SK-N-SH (cell line): ENCODE data around the gene MEIS1. TPM values are rescaled to one million over a fixed set of nuclear protein-coding genes. Genes with fewer than 3 reads are reported as not detected.
A peak's percentile ranks its signal among the peaks of the same experiment; 100 is the strongest.

Experiments
- CTCF ChIA-PET: fragments of 300-600, 350-600 bp; formaldehyde crosslinking; extraction: SDS; loops from one replicate; lab custom pipeline; 2021; lab: Yijun Ruan, JAX
- POLR2A ChIA-PET: fragments of 350-600 bp; sonication (Branson Sonifier 250); formaldehyde crosslinking; extraction: SDS; loops from one replicate; lab custom pipeline; 2020; ENCODE audit warnings: antibody characterized with exemption, inconsistent platforms; lab: Yijun Ruan, JAX
- DNase-seq: peaks from one replicate; pipeline ENCODE4 v3.0.0; 2012
- H2AFZ ChIP-seq: fragments of 200-600 bp; sonication (generic); 2 replicates; pipeline ENCODE4 v1.8.1; 2016; ENCODE audit warnings: antibody characterized with exemption, mild to moderate bottlenecking, low read depth
- H3F3A ChIP-seq: fragments of 200-600 bp; sonication (generic); replicated peaks from 2 replicates; pipeline ENCODE3; 2016; ENCODE audit warnings: antibody characterized with exemption, mild to moderate bottlenecking; ENCODE audit not compliant: insufficient read depth
- H3K27ac ChIP-seq, 2 experiments: fragments of 200-500 bp in 1 of 2; fragments of 200-600 bp in 1 of 2; sonication (Bioruptor generic) in 1 of 2; sonication (generic), shearing (Covaris generic) in 1 of 2; 2 replicates each; pipeline versions ENCODE4 v1.5.1 to v1.6.1; 2014 to 2016; ENCODE audit warnings: low read depth in 2 of 2, inconsistent platforms in 1 of 2, low read length in 1 of 2, mild to moderate bottlenecking in 1 of 2, mixed read lengths in 1 of 2
- H3K27me3 ChIP-seq: fragments of 200-600 bp; sonication (generic), shearing (Covaris generic); 2 replicates; pipeline ENCODE4 v1.6.1; 2016; ENCODE audit warnings: mixed run types; ENCODE audit not compliant: insufficient read depth
- H3K36me3 ChIP-seq, 2 experiments: fragments of 200-500 bp in 1 of 2; fragments of 200-600 bp in 1 of 2; sonication (Bioruptor generic) in 1 of 2; sonication (generic) in 1 of 2; replicated peaks in 1 of 2; 2 replicates each; pipeline versions ENCODE3 to v1.5.1; 2014 to 2016; ENCODE audit warnings: low read length in 1 of 2, mild to moderate bottlenecking in 1 of 2; ENCODE audit not compliant: insufficient read depth in 2 of 2, control insufficient read depth in 1 of 2
- H3K4me1 ChIP-seq, 2 experiments: fragments of 200-500 bp in 1 of 2; fragments of 200-600 bp in 1 of 2; sonication (Bioruptor generic) in 1 of 2; sonication (generic), shearing (Covaris generic) in 1 of 2; 2 replicates each; pipeline versions ENCODE4 v1.5.1 to v1.6.1; 2014 to 2016; ENCODE audit warnings: low read depth in 1 of 2, low read length in 1 of 2, mixed run types in 1 of 2; ENCODE audit not compliant: insufficient read depth in 2 of 2, control insufficient read depth in 1 of 2
- H3K4me2 ChIP-seq: fragments of 200-600 bp; sonication (generic), shearing (Covaris generic); 2 replicates; pipeline ENCODE4 v1.6.1; 2017; ENCODE audit warnings: mixed run types
- H3K4me3 ChIP-seq, 2 experiments: fragments of 200-500 bp in 1 of 2; fragments of 200-600 bp in 1 of 2; sonication (Bioruptor generic) in 1 of 2; sonication (generic), shearing (Covaris generic) in 1 of 2; 2 replicates each; pipeline versions ENCODE4 v1.5.1 to v1.8.1; 2014 to 2016; ENCODE audit warnings: low read depth in 2 of 2, inconsistent platforms in 1 of 2, low read length in 1 of 2, mild to moderate bottlenecking in 1 of 2, mixed read lengths in 1 of 2, moderate library complexity in 1 of 2
- H3K79me2 ChIP-seq: fragments of 200-600 bp; sonication (generic); 2 replicates; pipeline ENCODE4 v1.8.1; 2017; ENCODE audit warnings: mild to moderate bottlenecking; ENCODE audit not compliant: insufficient read depth
- H3K9ac ChIP-seq: fragments of 200-600 bp; sonication (generic); 2 replicates; pipeline ENCODE4 v1.6.1; 2017; ENCODE audit warnings: mixed run types
- H3K9me2 ChIP-seq: fragments of 200-600 bp; sonication (generic); 2 replicates; pipeline ENCODE4 v1.6.1; 2017; ENCODE audit warnings: mixed run types
- H3K9me3 ChIP-seq: fragments of 200-600 bp; sonication (generic); 2 replicates; pipeline ENCODE4 v1.6.1; 2017; ENCODE audit warnings: mixed run types, mild to moderate bottlenecking, moderate library complexity
- H4K20me1 ChIP-seq: fragments of 200-600 bp; sonication (generic); 2 replicates; pipeline ENCODE4 v1.6.1; 2017; ENCODE audit warnings: mild to moderate bottlenecking, mixed run types; ENCODE audit not compliant: insufficient read depth
- ELF1 ChIP-seq: IDR thresholded peaks from 2 replicates; pipeline ENCODE4 v1.4.0; 2012
- FOSL2 ChIP-seq: IDR thresholded peaks from 2 replicates; pipeline ENCODE4 v1.4.0; 2012; ENCODE audit warnings: low read depth, mild to moderate bottlenecking, moderate library complexity, borderline replicate concordance
- FOXJ3 ChIP-seq: sonication (generic); formaldehyde crosslinking; IDR thresholded peaks from 2 replicates; pipeline ENCODE4 v1.5.1; 2020; ENCODE audit warnings: mild to moderate bottlenecking, missing genetic modification reagents
- FOXM1 ChIP-seq: IDR thresholded peaks from 2 replicates; pipeline ENCODE4 v1.4.0; 2012; ENCODE audit warnings: low read depth, mild to moderate bottlenecking
- GABPA ChIP-seq: IDR thresholded peaks from 2 replicates; pipeline ENCODE4 v1.4.0; 2012; ENCODE audit warnings: low read depth, mild to moderate bottlenecking
- JUND ChIP-seq: IDR thresholded peaks from 2 replicates; pipeline ENCODE4 v1.4.0; 2012
- MEF2A ChIP-seq: IDR thresholded peaks from 2 replicates; pipeline ENCODE4 v1.4.0; 2012; ENCODE audit warnings: low read depth, borderline replicate concordance
- MXI1 ChIP-seq: IDR thresholded peaks from 2 replicates; pipeline ENCODE4 v1.6.1; 2012; ENCODE audit warnings: mild to moderate bottlenecking, low read depth, low read length, improper control_type of control experiment
- NFIC ChIP-seq: IDR thresholded peaks from 2 replicates; pipeline ENCODE4 v1.4.0; 2012; ENCODE audit warnings: borderline replicate concordance
- NRF1 ChIP-seq: IDR thresholded peaks from 2 replicates; pipeline ENCODE4 v1.6.1; 2012; ENCODE audit warnings: low read depth, mild to moderate bottlenecking, low read length
- RCOR1 ChIP-seq: fragments of 150-350 bp; IDR thresholded peaks from 2 replicates; pipeline ENCODE4 v1.6.1; 2017; ENCODE audit warnings: antibody characterized with exemption, low read length
- RFX5 ChIP-seq: IDR thresholded peaks from 2 replicates; pipeline ENCODE4 v1.6.1; 2012; ENCODE audit warnings: mild to moderate bottlenecking, improper control_type of control experiment, low read length
- TAF1 ChIP-seq: IDR thresholded peaks from 2 replicates; pipeline ENCODE4 v1.6.1; 2012; ENCODE audit warnings: low read depth, mild to moderate bottlenecking, low read length, moderate library complexity, borderline replicate concordance
- TEAD4 ChIP-seq: IDR thresholded peaks from 2 replicates; pipeline ENCODE4 v1.4.0; 2012; ENCODE audit warnings: mild to moderate bottlenecking, borderline replicate concordance; ENCODE audit not compliant: insufficient read depth
- YY1 ChIP-seq: IDR thresholded peaks from 2 replicates; pipeline ENCODE4 v1.4.0; 2012; ENCODE audit warnings: low read depth, mild to moderate bottlenecking
- WGBS: methylation state at CpG from one replicate; pipeline ENCODE4 v1.1.6; 2017; ENCODE audit warnings: low lambda C conversion rate; 5-methylcytosine and 5-hydroxymethylcytosine counted together
- polyA plus RNA-seq, 3 experiments: library from polyadenylated mRNA; depleted of rRNA; stranded (reverse); fragments of >200 nt; gene quantifications; 2 replicates each; pipeline ENCODE4 v1.2.3, GENCODE V29; 2012
- TF ChIP-seq, protein P1 (sequence below): IDR thresholded peaks from 2 replicates; pipeline ENCODE4 v1.4.0; 2012; ENCODE audit warnings: low read depth, borderline replicate concordance
- TF ChIP-seq, protein P2 (sequence below): IDR thresholded peaks from 2 replicates; pipeline ENCODE4; 2012
- TF ChIP-seq, protein P3 (sequence below): IDR thresholded peaks from 2 replicates; pipeline ENCODE4 v1.4.0; 2012; ENCODE audit warnings: low read depth
- TF ChIP-seq, protein P4 (sequence below): IDR thresholded peaks from 2 replicates; pipeline ENCODE4 v1.6.1; 2012; ENCODE audit warnings: mild to moderate bottlenecking, low read depth, low read length, moderate library complexity
- TF ChIP-seq, protein P5 (sequence below): IDR thresholded peaks from 2 replicates; pipeline ENCODE4 v1.4.0; 2012; ENCODE audit warnings: low read depth, borderline replicate concordance

MEIS1 gene
- polyA plus RNA-seq, 1 of the 3 experiments (the other 2 are of a cell fraction): 16.9 TPM

DNA sequence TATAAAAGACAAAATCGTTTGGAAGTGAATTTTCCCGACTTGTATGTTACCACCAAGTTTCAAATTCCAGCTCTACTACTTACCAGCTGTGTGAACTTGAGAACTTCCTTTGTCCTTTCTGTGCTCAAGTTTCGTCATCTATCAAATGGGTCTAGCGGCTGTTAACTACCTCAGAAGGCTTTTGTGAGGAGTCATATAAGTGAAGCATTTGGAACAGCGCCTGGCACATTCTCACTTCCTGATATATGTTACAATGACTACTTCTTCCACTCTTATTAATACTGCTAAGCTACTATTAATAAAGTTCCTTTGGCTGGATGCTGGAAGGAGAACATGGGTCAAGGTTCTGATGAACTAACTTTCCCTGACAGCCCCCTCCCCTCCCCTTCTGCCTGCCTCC, 104.5 kb downstream of the MEIS1 start:
- Histone ChIP-seq H3K27me3 (no peaks in the 10 kb centered on the region), H3K27ac (no peak overlapping the region), H4K20me1 (no peaks in the 10 kb centered on the region; the same call in 1 of the 2 replicates)
- WGBS: 76% methylated on average over 5 of the region's 5 CpGs
- POLR2A ChIA-PET: no interaction called here
- TF ChIP-seq MEF2A: no peak
- no peak for TF ChIP-seq RFX5
- no peak for TF ChIP-seq JUND
- no peak for TF ChIP-seq TEAD4
- 0 out of 2 replicates have a peak, but pooled peaks have one; percentile 7 for TF ChIP-seq FOSL2
- TF ChIP-seq GABPA: no peak
- no peak for TF ChIP-seq NRF1
- TF ChIP-seq, protein P1, sequence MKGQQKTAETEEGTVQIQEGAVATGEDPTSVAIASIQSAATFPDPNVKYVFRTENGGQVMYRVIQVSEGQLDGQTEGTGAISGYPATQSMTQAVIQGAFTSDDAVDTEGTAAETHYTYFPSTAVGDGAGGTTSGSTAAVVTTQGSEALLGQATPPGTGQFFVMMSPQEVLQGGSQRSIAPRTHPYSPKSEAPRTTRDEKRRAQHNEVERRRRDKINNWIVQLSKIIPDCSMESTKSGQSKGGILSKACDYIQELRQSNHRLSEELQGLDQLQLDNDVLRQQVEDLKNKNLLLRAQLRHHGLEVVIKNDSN: no peak
- TF ChIP-seq, protein P2, sequence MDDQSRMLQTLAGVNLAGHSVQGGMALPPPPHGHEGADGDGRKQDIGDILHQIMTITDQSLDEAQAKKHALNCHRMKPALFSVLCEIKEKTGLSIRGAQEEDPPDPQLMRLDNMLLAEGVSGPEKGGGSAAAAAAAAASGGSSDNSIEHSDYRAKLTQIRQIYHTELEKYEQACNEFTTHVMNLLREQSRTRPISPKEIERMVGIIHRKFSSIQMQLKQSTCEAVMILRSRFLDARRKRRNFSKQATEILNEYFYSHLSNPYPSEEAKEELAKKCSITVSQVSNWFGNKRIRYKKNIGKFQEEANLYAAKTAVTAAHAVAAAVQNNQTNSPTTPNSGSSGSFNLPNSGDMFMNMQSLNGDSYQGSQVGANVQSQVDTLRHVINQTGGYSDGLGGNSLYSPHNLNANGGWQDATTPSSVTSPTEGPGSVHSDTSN: peak; percentile 30; the same call in 1 of the 2 replicates
- TF ChIP-seq NFIC: no peak
- TF ChIP-seq TAF1: no peak
- TF ChIP-seq, all 33 proteins: peak for 2
- H3K9me2 ChIP-seq: no peaks in the 10 kb centered on the region
- peaks cover 4% of the 10 kb centered on the region for H3F3A ChIP-seq
- no peak overlapping the region for H3K4me2 ChIP-seq
- H3K9me3 ChIP-seq: no peaks in the 10 kb centered on the region
- H3K4me3 ChIP-seq: no peak overlapping the region
- H3K79me2 ChIP-seq: no peaks in the 10 kb centered on the region
- no peak overlapping the region for H2AFZ ChIP-seq
- no peak overlapping the region for H3K9ac ChIP-seq
- DNase-seq: no peak
- CTCF ChIA-PET: interaction anchor here (1.3 kb wide), 1 partner anchor 676 kb away, joined by 3 read pairs; no protein-coding TSS in a partner anchor
- H3K36me3 ChIP-seq: peaks cover 0 to 9% of the 10 kb centered on the region in 2 experiments
- peaks cover 20 to 21% of the 10 kb centered on the region in 2 experiments; a peak in 3 of 4 replicates for H3K4me1 ChIP-seq

DNA sequence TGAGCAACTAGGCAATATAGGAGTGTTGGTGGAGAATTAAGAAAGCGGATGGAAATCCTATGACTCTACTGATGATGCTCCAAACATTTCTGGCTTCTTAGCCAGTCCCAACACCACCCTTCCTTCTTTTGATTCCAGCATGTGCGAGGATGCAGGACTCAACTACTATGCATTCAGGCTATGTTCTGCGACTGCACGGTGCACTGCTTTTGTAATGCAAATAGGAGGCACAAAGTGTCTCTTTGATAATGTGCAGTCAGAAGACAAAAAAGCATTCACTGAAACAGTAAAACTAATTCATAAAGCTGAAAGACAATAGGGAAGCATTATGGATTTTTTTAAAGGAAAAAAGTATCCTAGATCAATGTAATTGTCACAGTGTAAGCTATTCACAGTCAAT, 106.7 kb downstream of the MEIS1 start:
- WGBS: 95% methylated on average over 4 of the region's 4 CpGs
- H3K27me3 ChIP-seq: no peaks in the 10 kb centered on the region
- H3K9me2 ChIP-seq: no peaks in the 10 kb centered on the region
- no peak overlapping the region for H3K4me3 ChIP-seq
- H3K9ac ChIP-seq: no peak overlapping the region
- peaks cover 11 to 19% of the 10 kb centered on the region in 2 experiments; a peak in 3 of 4 replicates for H3K4me1 ChIP-seq
- peaks cover 0 to 7% of the 10 kb centered on the region in 2 experiments for H3K36me3 ChIP-seq
- H3K79me2 ChIP-seq: peaks cover 14% of the 10 kb centered on the region; the same call in 1 of the 2 replicates
- H4K20me1 ChIP-seq: peaks cover 10% of the 10 kb centered on the region; the same call in 1 of the 2 replicates
- no peak overlapping the region for H2AFZ ChIP-seq
- ChIA-PET CTCF (interaction anchor here (0.9 kb wide), 1 partner anchor 15 kb away, joined by 3 read pairs; no protein-coding TSS in a partner anchor), POLR2A (no interaction called here)
- H3K9me3 ChIP-seq: no peaks in the 10 kb centered on the region
- H3K4me2 ChIP-seq: no peak overlapping the region
- H3K27ac ChIP-seq: no peak overlapping the region
- peaks cover 4% of the 10 kb centered on the region for H3F3A ChIP-seq
- DNase-seq: no peak
- TF ChIP-seq, protein P3, sequence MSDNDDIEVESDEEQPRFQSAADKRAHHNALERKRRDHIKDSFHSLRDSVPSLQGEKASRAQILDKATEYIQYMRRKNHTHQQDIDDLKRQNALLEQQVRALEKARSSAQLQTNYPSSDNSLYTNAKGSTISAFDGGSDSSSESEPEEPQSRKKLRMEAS: no peak
- TF ChIP-seq YY1: no peak
- TF ChIP-seq, protein P4, sequence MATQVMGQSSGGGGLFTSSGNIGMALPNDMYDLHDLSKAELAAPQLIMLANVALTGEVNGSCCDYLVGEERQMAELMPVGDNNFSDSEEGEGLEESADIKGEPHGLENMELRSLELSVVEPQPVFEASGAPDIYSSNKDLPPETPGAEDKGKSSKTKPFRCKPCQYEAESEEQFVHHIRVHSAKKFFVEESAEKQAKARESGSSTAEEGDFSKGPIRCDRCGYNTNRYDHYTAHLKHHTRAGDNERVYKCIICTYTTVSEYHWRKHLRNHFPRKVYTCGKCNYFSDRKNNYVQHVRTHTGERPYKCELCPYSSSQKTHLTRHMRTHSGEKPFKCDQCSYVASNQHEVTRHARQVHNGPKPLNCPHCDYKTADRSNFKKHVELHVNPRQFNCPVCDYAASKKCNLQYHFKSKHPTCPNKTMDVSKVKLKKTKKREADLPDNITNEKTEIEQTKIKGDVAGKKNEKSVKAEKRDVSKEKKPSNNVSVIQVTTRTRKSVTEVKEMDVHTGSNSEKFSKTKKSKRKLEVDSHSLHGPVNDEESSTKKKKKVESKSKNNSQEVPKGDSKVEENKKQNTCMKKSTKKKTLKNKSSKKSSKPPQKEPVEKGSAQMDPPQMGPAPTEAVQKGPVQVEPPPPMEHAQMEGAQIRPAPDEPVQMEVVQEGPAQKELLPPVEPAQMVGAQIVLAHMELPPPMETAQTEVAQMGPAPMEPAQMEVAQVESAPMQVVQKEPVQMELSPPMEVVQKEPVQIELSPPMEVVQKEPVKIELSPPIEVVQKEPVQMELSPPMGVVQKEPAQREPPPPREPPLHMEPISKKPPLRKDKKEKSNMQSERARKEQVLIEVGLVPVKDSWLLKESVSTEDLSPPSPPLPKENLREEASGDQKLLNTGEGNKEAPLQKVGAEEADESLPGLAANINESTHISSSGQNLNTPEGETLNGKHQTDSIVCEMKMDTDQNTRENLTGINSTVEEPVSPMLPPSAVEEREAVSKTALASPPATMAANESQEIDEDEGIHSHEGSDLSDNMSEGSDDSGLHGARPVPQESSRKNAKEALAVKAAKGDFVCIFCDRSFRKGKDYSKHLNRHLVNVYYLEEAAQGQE: no peak
- no peak for TF ChIP-seq NFIC
- TF ChIP-seq RCOR1: no peak
- no peak for TF ChIP-seq MXI1
- TF ChIP-seq FOXJ3 (CRISPR knock-in tag): no peak
- no peak for TF ChIP-seq ELF1
- TF ChIP-seq FOXM1: no peak
- TF ChIP-seq, protein P1: no peak
- TF ChIP-seq, protein P5, sequence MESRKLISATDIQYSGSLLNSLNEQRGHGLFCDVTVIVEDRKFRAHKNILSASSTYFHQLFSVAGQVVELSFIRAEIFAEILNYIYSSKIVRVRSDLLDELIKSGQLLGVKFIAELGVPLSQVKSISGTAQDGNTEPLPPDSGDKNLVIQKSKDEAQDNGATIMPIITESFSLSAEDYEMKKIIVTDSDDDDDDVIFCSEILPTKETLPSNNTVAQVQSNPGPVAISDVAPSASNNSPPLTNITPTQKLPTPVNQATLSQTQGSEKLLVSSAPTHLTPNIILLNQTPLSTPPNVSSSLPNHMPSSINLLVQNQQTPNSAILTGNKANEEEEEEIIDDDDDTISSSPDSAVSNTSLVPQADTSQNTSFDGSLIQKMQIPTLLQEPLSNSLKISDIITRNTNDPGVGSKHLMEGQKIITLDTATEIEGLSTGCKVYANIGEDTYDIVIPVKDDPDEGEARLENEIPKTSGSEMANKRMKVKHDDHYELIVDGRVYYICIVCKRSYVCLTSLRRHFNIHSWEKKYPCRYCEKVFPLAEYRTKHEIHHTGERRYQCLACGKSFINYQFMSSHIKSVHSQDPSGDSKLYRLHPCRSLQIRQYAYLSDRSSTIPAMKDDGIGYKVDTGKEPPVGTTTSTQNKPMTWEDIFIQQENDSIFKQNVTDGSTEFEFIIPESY: no peak
- no peak for TF ChIP-seq RFX5
- no peak for TF ChIP-seq TEAD4
